ENCODE measurements around the gene HTT.

The HTT gene

DNA sequence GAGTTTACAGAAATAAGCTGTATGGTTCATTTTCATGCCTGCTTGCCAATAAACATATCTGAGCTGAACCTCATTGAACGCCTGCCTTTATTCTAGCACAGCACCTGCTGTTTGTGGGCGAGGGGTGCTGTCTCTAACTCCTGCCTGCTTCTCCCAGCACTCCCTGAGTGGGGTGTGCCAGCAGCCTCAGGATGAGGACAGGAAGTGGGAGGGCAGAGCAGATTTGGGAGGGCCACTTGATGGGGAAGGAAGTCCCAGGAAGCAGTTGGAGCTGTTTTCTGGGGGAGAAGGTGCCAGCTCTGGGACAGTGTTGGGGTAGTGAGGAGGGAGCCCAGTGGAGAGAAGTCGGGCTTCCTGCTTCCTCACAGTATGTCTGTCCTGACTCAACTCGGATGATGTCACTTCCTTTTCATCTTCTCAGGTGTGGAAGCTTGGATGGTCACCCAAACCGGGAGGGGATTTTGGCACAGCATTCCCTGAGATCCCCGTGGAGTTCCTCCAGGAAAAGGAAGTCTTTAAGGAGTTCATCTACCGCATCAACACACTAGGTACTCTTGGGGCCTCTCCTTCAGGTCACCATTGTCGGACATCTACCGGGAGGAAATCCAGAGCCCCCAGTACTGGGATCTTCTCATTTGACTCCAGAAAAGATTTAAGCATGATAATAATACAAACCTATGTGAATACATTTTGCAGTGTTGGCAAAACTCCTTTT, 145.4 kb downstream of the HTT start:
- DNase-seq (ENCODE audit: low read depth), result no peak
- H3K4me3 ChIP-seq (ENCODE audit: control insufficient read depth, low read depth, low read length), result no peak overlapping the region
- TF ChIP-seq, protein P1, sequence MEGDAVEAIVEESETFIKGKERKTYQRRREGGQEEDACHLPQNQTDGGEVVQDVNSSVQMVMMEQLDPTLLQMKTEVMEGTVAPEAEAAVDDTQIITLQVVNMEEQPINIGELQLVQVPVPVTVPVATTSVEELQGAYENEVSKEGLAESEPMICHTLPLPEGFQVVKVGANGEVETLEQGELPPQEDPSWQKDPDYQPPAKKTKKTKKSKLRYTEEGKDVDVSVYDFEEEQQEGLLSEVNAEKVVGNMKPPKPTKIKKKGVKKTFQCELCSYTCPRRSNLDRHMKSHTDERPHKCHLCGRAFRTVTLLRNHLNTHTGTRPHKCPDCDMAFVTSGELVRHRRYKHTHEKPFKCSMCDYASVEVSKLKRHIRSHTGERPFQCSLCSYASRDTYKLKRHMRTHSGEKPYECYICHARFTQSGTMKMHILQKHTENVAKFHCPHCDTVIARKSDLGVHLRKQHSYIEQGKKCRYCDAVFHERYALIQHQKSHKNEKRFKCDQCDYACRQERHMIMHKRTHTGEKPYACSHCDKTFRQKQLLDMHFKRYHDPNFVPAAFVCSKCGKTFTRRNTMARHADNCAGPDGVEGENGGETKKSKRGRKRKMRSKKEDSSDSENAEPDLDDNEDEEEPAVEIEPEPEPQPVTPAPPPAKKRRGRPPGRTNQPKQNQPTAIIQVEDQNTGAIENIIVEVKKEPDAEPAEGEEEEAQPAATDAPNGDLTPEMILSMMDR (conservative IDR thresholded peaks at IDR 0.05; ENCODE audit: control insufficient read depth, insufficient read depth, low read depth, low read length), result no peak

DNA sequence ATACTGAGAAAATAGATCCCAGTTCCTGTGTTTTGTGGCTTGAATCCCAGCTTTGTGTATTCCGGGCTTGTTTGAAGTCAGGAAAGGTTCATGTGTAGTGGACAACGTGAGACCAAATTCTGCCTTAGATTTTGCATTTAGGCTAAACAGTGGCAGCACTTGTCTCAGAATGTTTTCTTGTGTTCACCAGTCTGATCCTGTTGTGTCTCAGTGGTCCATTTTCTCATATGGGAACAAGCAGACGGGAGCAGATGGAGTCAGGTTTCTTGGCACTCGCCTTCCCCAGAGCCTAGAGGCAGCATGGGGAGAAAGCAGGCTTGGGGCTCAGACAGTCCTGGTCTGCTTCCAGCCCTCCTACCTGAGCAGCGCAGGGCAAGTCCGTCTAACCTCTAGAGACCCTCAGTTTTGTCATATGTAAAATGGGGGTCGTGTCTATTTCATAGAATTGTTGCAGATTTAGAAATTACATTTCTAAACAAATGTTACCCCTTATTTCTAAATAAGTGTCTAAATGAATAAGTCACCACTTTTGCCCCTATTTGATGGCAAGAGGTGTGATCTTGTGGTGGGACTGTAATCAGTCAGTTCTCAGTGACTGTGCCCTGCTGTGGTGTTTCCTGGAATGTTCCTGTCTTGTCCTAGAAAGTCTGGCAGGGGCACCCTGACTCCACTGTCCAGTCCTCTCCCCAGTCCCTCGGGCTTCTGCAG, 146.1 kb downstream of the HTT start:
- H3K4me3 ChIP-seq (ENCODE audit: control insufficient read depth, low read depth, low read length), result no peak overlapping the region
- TF ChIP-seq, protein P1 (conservative IDR thresholded peaks at IDR 0.05; ENCODE audit: control insufficient read depth, insufficient read depth, low read depth, low read length), result no peak
- DNase-seq (ENCODE audit: low read depth), result no peak

DNA sequence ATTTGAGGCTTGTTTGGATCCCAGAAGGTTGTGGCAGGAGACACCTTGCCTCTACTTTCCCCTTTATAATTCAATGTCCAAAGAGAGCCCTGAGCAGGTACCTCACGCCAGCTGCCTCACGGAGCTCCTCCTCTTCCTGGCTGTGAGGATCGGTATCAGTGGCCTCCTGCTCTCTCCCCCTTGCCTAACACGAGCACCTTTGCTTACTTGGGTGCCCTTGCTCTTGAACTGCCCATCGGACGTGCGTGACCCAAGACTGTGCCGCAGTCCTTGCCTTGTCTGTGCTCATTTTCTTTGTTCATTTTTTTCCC, 146.7 kb downstream of the HTT start:
- DNase-seq (ENCODE audit: low read depth), result no peak
- H3K4me3 ChIP-seq (ENCODE audit: control insufficient read depth, low read depth, low read length), result no peak overlapping the region
- TF ChIP-seq, protein P1 (conservative IDR thresholded peaks at IDR 0.05; ENCODE audit: control insufficient read depth, insufficient read depth, low read depth, low read length), result no peak

DNA sequence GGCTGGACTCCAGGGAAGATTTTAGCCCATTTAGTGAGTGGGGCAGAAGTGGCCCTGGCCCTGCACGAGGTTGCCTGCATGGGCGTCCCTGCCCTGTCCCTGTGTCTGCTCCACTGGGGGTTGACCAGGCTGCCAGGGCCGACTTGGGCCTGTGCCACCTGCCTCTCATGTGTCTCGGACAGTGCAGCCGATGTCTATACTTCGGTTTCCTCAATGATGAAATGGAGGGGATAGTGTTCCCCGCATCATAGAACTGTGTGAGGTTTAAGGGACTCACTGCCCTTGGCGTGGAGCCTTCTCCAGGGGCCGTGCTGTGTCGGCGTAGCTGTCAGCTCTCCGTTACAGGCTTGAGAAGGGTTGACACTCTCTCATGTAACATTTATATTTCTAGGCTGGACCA, 147.5 kb downstream of the HTT start:
- DNase-seq (ENCODE audit: low read depth), result no peak
- no peak overlapping the region for H3K4me3 ChIP-seq (ENCODE audit: control insufficient read depth, low read depth, low read length)
- TF ChIP-seq, protein P1 (conservative IDR thresholded peaks at IDR 0.05; ENCODE audit: control insufficient read depth, insufficient read depth, low read depth, low read length), result no peak

DNA sequence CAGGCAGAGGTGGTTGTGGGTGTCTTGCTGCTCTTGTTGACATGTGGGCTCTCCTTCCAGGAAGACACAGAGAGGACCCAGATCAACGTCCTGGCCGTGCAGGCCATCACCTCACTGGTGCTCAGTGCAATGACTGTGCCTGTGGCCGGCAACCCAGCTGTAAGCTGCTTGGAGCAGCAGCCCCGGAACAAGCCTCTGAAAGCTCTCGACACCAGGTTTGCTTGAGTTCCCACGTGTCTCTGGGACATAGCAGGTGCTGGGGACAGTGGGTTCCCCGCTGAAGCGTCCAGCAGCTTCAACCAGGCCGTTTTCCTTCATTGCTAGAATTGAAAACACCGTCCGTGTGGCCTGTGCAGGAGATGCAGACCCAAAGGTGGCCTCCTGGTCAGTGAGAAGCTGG, 148.9 kb downstream of the HTT start:
- DNase-seq (ENCODE audit: low read depth), result no peak

DNA sequence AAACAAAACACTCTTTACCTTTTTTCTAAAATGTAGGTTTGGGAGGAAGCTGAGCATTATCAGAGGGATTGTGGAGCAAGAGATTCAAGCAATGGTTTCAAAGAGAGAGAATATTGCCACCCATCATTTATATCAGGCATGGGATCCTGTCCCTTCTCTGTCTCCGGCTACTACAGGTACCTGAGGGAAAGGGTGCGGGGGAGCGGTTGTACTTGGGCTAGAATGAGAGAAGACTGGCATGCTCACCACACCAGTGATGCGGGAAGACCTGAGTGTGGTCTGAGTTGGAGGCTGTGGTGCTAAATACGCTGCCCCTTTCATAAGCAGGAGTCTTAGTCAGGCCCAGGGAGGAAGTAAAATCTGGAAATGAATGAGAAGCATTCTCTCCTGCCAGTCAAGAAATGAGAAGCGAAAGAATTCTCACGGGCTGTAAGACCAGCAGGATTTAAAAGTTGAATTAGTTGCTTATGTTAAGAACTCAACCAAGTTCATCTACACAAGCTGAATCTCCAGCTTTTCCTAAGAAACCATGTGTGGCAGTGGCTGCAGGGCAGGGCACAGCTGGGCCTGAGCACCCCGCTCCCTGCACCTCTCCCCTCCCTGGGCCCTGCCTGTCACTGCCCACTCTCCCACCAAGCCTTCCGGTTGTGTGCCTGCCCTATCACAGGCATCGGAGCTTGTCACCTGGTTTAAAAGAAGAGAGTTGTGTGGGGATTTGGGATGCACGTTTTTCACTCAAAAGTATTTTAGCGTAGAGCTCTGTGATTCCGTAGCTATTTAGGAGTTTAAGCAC, 149.7 kb downstream of the HTT start:
- no peak for DNase-seq (ENCODE audit: low read depth)
- TF ChIP-seq, protein P1 (conservative IDR thresholded peaks at IDR 0.05; ENCODE audit: control insufficient read depth, insufficient read depth, low read depth, low read length), result no peak
- no peak overlapping the region for H3K4me3 ChIP-seq (ENCODE audit: control insufficient read depth, low read depth, low read length)

More for the DNA sequence above, 148.9 kb downstream of the HTT start:
- H3K4me3 ChIP-seq (ENCODE audit: control insufficient read depth, low read depth, low read length), result no peak overlapping the region
- TF ChIP-seq, protein P1 (conservative IDR thresholded peaks at IDR 0.05; ENCODE audit: control insufficient read depth, insufficient read depth, low read depth, low read length), result no peak

Measured in fibroblast of mammary gland (primary cell).